SKM-1 treated with dmso at 0.1 percent for 144 hours (cell line): ENCODE measurements around the gene TRIM54.
A peak's percentile ranks its signal among the peaks of the same experiment; 100 is the strongest.

ENCODE experiments used
- DNase-seq: peaks from one replicate; lab custom pipeline; 2025; ENCODE audit not compliant: unreplicated experiment; lab: John Stamatoyannopoulos, UW

TRIM54 gene

GRCh38 chr2:27353762-27354596 is 71.8 kb downstream of the TRIM54 start:
- DNase-seq = no peak

- DNase-seq = no peak
Observed at GRCh38 chr2:27354597-27354927, 72.3 kb downstream of the TRIM54 start.

GRCh38 chr2:27356056-27356381 is 73.8 kb downstream of the TRIM54 start:
- DNase-seq = peak; percentile 72

GRCh38 chr2:27356382-27357181 is 74.4 kb downstream of the TRIM54 start, which contains the start of gene GTF3C2:
GTF3C2 (minus strand) TSS chr2:27356764; CDS start chr2:27343554, 13,210 bp downstream.
- DNase-seq = peak; percentile 98
